ENCODE measurements around the gene CSTF1.

The CSTF1 gene

DNA sequence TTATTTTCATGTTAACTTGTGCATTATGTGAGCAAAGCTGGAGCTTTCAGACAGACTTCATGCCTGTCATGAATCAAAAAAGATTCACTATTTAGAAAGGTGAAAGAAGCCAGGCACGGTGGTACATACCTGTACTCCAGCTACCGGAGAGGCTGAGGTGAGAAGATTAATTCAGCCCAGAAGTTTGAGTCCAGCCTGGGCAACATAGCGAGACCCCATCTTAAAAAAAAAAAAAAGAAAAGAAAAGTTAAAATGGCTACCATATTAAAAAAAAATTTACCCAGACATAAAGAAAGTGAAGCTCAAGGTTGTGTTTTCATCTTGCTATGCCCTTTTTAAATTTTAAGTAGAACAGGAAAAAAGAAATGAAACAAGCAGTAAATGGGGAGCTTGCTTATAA lies 20.5 kb downstream of the CSTF1 start:
- Histone ChIP-seq H3K79me2 (ENCODE audit: control insufficient read depth, low read length) (no peaks in the 10 kb centered on the region), H3K36me3 (ENCODE audit: control insufficient read depth, low read length) (peaks cover 25% of the 10 kb centered on the region), H3K9me3 (ENCODE audit: control insufficient read depth, insufficient read depth, low read length) (no peaks in the 10 kb centered on the region), H3K27ac (ENCODE audit: low read depth, low read length) (no peak overlapping the region), H3K4me1 (ENCODE audit: control insufficient read depth, low read length) (no peaks in the 10 kb centered on the region), H3K27me3 (ENCODE audit: control insufficient read depth, low read length) (no peaks in the 10 kb centered on the region), H3K4me2 (ENCODE audit: low read length) (no peak overlapping the region), H3F3A (ENCODE audit: control insufficient read depth, insufficient read depth) (no peaks in the 10 kb centered on the region), H3K4me3 (ENCODE audit: low read length) (no peak overlapping the region), H4K20me1 (ENCODE audit: control insufficient read depth, insufficient read depth, low read depth, low read length) (peaks cover 3% of the 10 kb centered on the region; the same call in 1 of the 2 replicates), H3K9me2 (replicated peaks; ENCODE audit: control insufficient read depth, low read length) (no peaks in the 10 kb centered on the region)
- TF ChIP-seq, protein P1, sequence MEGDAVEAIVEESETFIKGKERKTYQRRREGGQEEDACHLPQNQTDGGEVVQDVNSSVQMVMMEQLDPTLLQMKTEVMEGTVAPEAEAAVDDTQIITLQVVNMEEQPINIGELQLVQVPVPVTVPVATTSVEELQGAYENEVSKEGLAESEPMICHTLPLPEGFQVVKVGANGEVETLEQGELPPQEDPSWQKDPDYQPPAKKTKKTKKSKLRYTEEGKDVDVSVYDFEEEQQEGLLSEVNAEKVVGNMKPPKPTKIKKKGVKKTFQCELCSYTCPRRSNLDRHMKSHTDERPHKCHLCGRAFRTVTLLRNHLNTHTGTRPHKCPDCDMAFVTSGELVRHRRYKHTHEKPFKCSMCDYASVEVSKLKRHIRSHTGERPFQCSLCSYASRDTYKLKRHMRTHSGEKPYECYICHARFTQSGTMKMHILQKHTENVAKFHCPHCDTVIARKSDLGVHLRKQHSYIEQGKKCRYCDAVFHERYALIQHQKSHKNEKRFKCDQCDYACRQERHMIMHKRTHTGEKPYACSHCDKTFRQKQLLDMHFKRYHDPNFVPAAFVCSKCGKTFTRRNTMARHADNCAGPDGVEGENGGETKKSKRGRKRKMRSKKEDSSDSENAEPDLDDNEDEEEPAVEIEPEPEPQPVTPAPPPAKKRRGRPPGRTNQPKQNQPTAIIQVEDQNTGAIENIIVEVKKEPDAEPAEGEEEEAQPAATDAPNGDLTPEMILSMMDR (IDR thresholded peaks at IDR 0.05; ENCODE audit: low read depth, low read length, poor library complexity, severe bottlenecking), result no peak
- no peak for TF ChIP-seq EZH2phosphoT487 (IDR thresholded peaks at IDR 0.05; ENCODE audit: borderline replicate concordance, low read length)

DNA sequence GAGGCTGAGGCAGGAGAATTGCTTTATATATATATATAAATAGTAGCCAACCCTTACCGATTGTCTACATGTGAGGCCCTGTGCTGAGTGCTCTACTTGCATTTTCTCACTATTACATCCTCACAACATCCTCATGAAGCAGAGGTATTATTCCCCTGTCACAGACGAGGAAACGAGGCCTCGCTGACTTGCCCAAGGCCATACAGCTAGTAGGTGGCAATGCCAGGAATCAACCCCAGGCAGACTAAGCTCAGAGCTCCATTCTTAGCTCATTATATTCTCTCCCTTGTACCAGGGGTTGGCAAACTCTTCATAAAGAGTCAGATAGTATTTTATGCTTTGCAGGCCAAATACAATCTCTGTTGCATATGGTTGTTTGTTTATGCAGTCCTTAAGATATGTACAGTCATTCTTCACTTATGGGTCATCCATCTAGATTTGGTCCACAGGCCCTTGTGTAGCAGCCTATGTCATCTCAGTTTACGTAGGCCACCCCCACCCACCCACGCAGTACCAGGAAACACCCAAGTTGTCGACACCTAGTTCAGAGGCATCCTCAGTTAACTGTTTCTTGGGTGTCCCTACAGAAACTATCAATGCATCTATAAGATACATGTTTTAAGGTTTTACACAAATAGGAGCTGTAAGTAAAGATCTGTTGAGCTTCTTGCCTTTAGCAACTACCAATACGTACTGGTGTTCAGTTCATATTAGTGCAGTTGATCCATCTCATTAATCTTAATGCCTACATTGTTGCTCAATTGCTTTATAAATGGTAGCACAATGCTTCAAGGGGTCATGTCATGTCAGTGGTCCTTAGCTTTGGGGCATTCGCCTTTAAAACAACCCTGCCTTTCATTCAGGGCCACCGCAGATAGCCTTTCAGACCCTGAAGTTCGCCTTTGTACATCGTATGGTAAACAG lies 22.7 kb downstream of the CSTF1 start:
- Histone ChIP-seq H3K4me1 (ENCODE audit: control insufficient read depth, low read length) (no peaks in the 10 kb centered on the region), H3K9me3 (ENCODE audit: control insufficient read depth, insufficient read depth, low read length) (no peaks in the 10 kb centered on the region), H4K20me1 (ENCODE audit: control insufficient read depth, insufficient read depth, low read depth, low read length) (0 out of 2 replicates have a peak, but pooled peaks cover 1% of the 10 kb centered on the region), H3K4me2 (ENCODE audit: low read length) (no peak overlapping the region), H3K79me2 (ENCODE audit: control insufficient read depth, low read length) (no peaks in the 10 kb centered on the region), H3K27ac (ENCODE audit: low read depth, low read length) (no peak overlapping the region), H3K36me3 (ENCODE audit: control insufficient read depth, low read length) (peaks cover 9% of the 10 kb centered on the region), H3K4me3 (ENCODE audit: low read length) (no peak overlapping the region), H3F3A (ENCODE audit: control insufficient read depth, insufficient read depth) (no peaks in the 10 kb centered on the region), H3K27me3 (ENCODE audit: control insufficient read depth, low read length) (no peaks in the 10 kb centered on the region), H3K9me2 (replicated peaks; ENCODE audit: control insufficient read depth, low read length) (no peaks in the 10 kb centered on the region)
- TF ChIP-seq, protein P1 (IDR thresholded peaks at IDR 0.05; ENCODE audit: low read depth, low read length, poor library complexity, severe bottlenecking), result no peak
- no peak for TF ChIP-seq EZH2phosphoT487 (IDR thresholded peaks at IDR 0.05; ENCODE audit: borderline replicate concordance, low read length)

DNA sequence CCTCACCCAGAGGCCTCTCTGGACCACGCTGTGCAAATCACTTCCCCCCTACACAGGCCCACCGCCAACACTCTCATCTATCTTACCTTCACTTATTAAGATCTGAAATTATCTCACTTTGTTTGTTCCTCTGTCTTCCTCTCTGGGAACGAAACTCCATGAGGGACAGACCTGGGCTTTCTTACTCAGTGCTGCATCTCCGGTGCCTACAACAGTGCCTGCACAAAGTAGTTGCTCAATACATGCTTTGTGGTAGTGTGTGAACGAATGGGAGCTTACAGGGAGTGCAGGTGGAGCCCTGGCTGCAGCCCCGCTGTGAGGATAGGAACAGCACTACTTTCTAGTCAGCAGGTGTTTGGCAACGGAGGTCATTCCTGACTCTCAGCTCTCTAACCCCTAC lies 25.0 kb downstream of the CSTF1 start:
- Histone ChIP-seq H3K36me3 (ENCODE audit: control insufficient read depth, low read length) (peaks cover 4% of the 10 kb centered on the region), H3K9me2 (replicated peaks; ENCODE audit: control insufficient read depth, low read length) (no peaks in the 10 kb centered on the region), H3K4me1 (ENCODE audit: control insufficient read depth, low read length) (no peaks in the 10 kb centered on the region), H3K79me2 (ENCODE audit: control insufficient read depth, low read length) (no peaks in the 10 kb centered on the region), H3K4me3 (ENCODE audit: low read length) (no peak overlapping the region), H3K9me3 (ENCODE audit: control insufficient read depth, insufficient read depth, low read length) (no peaks in the 10 kb centered on the region), H3K27ac (ENCODE audit: low read depth, low read length) (no peak overlapping the region), H3K4me2 (ENCODE audit: low read length) (no peak overlapping the region), H3K27me3 (ENCODE audit: control insufficient read depth, low read length) (no peaks in the 10 kb centered on the region), H3F3A (ENCODE audit: control insufficient read depth, insufficient read depth) (no peaks in the 10 kb centered on the region), H4K20me1 (ENCODE audit: control insufficient read depth, insufficient read depth, low read depth, low read length) (no peaks in the 10 kb centered on the region)
- TF ChIP-seq, protein P1 (IDR thresholded peaks at IDR 0.05; ENCODE audit: low read depth, low read length, poor library complexity, severe bottlenecking), result no peak
- TF ChIP-seq EZH2phosphoT487 (IDR thresholded peaks at IDR 0.05; ENCODE audit: borderline replicate concordance, low read length), result no peak

Measured in DOHH2 (cell line).